HG03575 (cell line): Measurements from ENCODE around the gene VTI1A.
"Not testable (repeated sequence)": the region's sequence is repeated elsewhere in the genome, so short reads cannot be mapped to it uniquely, and the experiment has no call there.

ENCODE experiments used
- ATAC-seq: cut with Tn5 transposase; IDR thresholded peaks from one replicate; pipeline ENCODE4 v1.9.1; 2021; ENCODE audit not compliant: unreplicated experiment, insufficient number of reproducible peaks, low FRiP score; ENCODE audit errors: extremely low read depth

VTI1A gene

DNA sequence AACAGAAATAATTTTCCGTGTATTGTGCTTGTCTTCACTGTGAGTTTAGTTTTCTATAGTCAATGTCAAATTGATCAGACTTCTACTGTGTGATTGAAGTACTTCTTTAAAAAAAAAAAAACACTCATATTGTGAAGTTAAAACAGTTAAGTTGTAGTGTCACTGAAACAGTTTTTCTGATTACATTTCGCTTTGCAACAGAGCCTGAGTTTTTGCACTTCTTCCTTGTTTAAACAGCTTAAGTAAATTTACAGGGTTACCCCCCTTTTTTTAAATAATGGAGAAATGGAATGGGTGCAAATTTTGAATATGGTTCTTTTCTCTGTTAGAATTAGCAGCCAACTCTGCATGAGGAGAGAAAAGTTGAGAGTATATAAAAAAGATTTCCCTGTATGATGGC, 117.3 kb downstream of the VTI1A start:
- ATAC-seq, result no peak

DNA sequence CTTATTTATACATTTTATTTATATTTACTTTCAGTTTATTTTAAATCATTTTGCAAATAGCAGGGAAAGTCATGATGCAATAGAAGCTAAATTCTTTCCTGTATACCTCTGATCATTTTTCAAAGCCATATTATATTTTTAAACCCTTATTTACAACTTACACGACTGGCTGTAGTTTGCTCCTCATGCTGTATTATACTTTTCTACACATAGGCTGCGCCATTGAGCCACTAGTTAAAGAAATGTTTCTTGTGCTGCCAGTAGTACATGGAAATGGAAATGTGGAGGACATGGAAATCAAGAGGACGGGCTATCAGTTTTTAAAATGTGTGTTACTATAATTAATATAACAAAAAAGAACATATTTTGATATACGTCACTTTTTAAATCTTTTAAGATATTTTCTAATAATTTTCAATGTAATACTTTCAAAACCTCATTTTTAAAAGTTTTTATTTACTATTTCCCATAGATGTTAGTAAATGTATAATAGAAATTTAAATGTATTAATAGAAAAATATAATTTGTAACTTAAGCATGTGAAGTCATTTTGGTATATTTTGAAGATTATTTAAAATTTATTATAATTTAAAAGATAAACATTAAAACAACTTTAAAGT, 118.5 kb downstream of the VTI1A start:
- ATAC-seq, result no peak

DNA sequence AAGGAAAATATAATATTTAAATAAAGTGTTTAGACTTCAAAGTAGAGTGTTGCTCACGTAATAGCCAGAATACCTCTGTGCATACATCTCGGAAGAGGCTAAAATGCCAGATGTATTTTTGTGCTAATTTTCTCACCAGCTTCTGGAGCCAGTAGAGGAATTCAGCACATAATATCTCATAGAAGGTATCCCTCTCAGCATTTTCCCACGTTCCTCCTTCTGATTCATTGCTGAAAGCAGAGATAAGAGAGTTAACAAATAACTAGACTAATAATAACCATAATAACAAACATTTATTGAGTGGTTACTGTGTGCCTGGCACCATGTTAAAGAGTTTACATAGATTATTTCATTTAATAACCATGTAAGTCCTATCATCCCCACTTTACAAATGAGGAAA, 123.6 kb downstream of the VTI1A start:
- no peak for ATAC-seq

DNA sequence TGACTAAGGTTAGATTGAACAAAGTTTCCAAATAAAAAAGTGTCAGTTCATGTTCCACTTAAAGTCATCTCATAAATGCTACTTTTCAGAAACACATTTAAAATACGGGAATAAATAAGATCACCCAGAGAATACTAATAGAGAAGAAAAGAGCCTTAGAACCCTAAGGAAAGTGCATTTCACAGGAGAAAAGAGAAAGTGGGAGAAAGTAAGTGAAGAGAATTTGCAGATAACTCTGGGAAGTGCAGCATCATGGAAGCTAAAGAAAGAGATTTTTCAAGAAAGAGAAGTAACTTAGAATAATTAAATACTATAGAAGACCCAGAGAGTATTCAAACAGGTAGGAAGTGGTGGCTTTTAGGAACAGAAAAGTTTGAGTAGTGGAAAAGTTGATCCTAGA, 132.6 kb downstream of the VTI1A start:
- no peak for ATAC-seq

DNA sequence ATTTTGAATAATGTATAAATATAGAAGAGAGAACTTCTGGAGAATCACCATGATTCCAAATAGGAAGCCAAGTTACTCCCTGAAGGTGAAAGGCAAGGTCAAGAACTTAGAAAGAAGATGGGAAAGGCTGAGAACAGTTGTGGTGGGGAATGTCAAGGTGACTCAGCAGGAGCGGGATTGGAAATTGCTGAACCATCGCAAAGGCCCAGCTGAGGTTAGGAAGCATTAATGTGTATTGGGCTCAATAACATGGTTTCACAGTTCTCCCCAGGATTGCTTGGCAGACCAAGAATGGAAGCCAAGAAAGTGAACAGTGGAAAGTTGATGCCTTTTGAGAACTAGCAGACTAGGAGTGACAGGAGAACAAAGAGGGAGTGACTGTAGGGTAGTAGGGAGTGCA, 133.3 kb downstream of the VTI1A start:
- no peak for ATAC-seq

DNA sequence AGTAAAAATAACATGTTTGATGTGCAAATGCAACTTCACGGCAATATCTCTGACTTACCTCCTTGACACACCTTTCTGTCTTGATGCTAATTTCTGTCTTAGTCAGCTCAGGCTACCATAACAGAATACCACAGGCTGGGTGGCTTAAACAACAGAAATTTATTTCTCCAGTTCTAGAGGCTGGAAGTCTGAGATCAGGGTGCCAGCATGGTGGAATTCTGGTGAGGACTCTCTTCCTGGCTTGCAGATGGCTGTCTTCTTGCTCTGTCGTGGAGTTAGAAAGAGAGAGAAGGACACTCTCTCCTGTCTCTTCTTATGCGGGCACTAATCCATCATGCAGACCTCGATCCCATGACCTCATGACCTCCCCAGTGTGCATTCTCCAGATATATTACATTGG, 134.9 kb downstream of the VTI1A start:
- ATAC-seq, result no peak

DNA sequence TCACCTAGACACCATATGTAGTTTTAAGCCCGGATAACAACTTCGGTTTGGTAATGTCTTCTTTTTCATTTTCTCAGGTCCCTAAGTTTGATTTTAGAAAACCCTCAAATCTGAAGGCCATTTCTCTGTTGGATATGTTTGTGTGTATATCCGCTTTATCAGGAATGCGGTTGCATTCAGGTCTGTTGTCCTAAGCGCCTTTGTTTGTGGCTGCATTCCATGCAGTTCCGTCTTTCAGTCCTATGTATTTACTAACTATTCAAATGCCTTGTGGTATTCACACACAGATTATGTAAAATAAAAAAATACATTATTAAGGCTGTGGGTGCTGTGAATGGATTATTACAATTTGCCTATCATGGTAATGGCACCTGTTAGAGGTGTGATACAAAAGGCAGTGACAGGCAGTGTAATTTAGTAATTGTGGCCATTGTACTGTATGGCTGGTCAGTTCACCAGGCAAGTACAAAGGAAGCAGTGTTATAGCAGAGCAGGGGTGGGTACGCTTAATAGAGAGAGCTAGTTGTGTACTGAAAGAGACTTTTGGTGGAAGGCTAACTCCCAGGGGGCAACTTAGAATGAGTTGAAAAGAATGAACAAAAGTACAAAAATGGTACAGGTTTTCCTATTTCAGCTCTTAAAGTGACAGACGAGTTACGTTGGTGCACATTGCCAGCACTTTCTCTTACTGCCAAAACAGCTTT, 136.4 kb downstream of the VTI1A start:
- ATAC-seq, result no peak

DNA sequence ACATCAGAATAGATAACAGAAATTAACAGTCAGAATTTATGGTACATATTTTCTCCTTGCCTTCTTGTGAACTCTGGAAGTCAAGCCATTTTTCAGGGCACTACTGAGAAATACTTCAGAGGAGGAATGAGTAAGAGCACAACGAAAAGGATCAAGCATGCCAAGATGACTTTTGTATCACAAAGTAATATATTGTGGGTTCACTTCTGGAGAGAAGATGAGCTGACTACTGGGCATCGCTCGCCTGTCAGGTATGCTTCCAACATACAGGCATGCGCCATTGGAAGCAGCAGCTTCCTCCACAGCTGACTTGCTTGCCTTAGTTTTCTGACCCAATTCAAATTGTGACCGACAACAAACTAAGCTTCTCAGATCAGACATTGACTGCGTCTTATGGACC, 137.3 kb downstream of the VTI1A start:
- ATAC-seq, result no peak

DNA sequence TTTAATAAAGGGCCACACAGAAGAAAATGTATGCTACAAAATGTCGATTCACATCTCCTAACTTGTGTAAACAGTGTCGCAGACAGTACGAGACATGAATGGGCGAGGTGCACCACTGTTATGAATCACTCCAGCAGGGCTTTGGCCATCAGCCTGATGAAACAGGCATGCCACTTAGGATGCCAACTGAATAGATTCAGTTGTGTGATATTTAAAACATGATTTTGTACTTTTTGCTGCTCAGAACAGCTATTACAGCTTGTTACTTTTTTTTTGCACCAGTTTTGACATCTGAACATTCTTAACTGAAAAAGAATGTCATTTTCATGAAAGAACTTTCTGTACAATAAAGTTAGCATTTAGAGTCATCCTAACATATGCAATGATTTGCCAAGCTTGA, 138.1 kb downstream of the VTI1A start:
- ATAC-seq, result no peak

DNA sequence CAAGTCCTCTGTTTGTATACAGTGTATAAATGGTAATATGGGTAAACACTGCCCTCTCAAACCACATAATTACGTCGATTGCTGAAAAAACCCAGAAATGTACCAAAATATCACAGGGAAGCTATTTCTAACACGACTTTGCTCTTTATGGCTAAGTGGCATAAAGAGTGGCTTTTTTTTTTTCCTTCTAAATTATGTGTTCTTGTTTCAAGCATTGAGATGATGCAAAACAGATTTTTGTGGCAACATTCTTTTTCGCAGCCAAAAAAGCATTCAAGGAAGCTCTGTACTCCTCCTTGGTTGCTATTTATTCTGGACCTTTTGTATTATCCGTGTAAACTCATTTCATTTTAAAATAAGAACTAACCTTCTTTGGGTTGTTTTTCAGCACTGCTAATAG, 138.9 kb downstream of the VTI1A start:
- no peak for ATAC-seq

DNA sequence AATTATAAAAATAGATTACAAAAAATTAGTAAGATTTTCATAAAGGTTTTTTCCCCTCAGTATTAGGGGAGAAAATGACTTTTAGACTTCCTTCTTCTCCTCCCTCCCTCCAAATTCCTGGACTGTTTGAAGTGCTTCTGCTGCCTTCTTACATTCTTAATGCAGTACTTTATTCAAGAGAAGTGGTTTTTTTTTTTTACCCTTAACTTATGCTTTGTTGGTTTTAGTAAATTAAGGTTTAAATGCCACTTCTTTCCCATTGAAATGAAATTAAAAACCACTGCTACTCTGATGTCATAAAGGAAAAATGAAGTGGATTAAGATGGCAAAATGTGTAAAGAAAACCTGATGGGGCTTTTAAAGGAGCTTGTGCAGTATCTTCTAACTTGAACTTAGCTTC, 140.7 kb downstream of the VTI1A start:
- ATAC-seq, result no peak

DNA sequence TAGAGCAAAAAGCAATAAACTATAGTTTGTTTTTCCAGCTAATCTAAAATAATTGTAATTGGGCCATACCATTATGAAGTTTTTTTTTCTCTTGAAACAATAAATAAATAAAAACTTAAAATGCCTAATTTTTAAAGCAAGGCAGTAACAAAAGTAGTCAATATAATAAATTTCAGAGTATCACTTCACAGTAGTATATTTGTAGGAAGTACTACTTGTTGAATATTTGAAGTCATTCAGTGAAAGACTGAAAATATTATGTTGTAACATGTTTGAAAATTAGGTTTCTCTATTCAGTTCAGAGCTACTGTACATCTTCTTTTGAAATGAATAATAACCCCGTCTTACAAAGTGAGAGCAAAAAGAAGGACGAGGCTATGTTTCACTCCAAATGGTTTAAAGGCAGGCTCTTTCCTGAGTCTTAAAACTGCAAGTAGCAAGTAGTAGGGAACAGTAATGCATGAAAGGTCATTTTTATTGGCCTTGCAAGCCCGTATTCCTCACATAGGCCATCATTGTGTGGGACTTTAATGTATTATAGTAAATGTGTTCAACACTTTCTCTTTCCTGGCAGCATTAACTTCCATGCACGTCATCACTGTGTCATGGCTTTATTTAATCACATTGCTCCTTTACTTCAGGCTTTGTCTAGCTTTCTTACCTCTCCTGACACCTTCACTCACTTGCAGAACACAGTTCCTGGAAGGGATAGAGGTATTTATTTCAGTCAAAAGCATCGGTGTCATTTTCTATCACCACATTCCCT, 141.4 kb downstream of the VTI1A start:
- ATAC-seq, result no peak

DNA sequence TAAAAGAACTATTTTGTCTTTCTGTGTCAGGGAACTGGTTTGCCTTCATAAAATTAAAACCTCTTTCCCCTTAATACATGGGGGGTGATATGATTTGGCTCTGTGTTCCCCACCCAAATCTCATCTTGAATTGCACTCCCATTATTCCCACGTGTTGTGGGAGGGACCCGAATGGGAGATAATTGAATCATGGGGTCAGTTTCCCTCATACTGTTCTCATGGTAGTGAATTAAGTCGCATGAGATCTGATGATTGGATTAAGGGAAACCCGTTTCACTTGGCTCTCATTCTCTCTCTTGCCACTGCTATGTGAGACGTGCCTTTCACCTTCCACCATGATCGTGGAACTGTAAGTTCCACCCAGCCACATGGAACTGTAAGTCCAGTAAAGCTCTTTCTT, 142.1 kb downstream of the VTI1A start:
- no peak for ATAC-seq

DNA sequence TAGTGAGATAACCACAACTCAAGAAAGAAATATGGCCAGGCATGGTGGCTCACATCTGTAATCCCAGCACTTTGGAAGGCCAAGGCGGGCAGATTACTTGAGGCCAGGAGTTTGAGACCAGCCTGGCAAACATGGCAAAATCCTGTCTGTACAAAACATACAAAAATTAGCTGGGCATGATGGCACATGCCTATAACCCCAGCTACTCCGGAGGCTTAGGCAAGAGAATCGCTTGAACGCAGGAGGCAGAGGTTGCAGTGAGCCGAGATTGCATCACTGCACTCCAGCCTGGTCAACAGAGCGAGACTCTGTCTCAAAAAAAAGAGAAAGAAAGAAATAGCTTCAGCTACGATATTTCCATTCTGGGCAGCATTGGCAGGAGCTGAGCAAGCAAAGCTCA, 143.8 kb downstream of the VTI1A start:
- ATAC-seq, result not testable (repeated sequence)

DNA sequence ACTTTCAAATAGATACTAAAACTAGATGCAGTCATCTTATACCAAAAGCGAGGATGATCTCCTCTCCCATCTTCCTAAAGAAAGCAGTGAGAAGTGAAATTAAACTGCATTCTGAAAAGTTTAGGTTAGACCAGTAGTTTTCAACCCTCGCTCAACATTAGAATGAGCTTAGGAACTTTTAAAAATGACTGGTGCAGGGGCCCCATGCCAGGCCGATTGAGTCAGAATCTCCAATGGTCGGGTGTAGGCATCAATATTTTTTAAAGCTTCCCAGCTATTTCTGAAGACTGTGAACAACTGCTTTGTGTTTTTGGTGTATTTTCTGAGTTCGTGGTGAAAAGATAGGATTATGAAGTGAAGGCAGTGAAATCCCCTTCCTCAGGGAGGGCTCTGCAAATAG, 146.0 kb downstream of the VTI1A start:
- no peak for ATAC-seq

DNA sequence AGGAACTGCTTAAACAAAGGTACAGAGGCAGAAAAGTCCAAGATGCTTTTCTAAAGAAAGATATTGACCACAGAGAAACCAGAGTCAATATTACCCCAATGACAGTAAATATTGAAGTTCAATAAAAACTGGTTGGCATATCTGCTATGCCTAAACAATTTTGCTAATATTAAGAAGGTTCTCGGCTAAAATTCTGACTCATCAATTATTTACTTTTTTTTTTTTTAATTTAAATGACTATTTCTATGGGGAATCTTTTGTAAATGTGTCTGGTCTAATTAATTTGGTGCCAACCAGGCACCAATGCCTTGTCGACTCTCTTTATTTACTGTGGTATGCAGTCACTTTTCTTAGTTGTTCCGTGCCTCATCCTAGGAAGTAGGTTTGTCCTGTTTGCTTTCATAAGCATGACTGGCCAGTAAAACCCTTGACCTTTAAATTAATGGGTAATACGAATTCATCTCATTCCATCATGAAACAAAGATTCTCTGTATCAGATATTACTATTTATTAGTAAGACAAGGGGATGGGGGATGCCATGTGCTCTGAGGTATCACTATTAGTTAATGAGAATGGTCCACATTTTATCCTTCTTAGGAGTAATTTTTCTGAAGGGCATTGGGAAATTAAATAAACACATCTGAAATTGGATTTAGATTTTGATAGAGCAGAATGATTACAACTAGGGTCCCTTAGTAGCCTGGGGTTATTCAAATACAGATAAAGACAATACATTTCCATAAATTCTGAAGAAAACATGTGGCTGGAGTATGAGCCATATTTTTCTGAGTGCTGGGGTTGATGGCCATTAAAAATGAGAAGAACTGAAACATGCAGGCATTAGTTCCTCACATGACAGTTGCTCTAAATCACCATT, 154.4 kb downstream of the VTI1A start:
- no peak for ATAC-seq

DNA sequence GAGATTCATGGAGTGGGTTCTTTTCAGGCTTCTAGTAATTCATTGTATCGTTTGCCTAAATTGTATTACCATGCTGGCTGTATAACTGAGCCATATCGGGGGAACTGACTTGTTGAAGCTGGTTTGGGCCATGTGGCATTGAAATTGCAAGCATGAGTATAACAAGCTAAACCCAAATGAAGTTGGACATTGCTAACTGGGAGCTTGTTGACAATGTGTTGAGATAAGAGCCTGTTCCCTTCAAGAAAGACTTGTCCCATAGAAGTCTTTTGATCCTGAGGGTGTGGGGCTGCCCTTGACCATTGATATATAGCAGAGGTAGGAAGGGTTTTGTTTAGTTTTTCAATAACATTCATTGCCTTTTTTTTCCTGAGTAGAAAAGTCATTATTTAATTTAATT, 156.0 kb downstream of the VTI1A start:
- no peak for ATAC-seq

DNA sequence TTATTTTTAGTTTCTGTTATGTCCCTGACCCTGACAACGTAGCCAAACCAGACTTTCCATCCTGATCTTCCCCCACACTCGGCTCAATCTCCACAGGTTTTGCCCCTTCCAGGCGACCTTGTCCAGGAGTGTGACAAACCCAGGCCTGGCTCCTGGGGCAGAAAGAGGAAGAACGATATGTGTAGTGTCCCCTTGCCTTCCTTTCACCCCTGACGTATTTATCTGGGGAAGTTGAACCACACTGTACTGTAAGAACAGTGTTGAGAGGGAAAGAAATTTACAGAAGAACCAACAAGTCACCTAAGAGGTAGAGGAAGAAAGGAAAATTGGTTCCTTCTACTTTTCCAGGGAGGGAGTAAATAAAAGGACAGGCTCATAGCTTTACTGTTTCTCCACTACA, 158.0 kb downstream of the VTI1A start:
- no peak for ATAC-seq

DNA sequence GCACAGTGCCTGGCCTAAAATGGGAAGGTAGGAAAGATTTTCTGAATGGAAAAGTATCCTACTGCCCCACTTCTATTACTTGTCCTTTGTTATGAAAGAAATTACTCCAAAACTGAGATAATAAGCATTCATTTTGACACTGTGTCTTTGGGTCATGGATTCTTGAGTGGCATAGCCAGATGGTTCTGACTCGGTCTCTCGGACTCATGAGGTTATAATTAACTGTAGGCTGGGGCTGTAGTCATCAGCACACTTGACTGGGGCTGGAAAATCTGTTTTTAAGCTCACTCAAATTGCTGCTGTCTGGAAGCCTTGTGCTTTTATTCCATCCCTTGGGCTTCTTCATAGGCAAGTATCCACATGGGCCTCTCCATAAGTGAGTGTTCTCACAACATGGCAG, 160.5 kb downstream of the VTI1A start:
- ATAC-seq, result no peak
